GM23338 (cell line): ENCODE data around the gene IFI6.

Source experiments
- EZH2phosphoT487 ChIP-seq: fragments of 200-600 bp; sonication (generic); IDR thresholded peaks from one replicate; pipeline ENCODE4 v1.8.1; 2018; ENCODE audit warnings: antibody characterized with exemption; ENCODE audit not compliant: unreplicated experiment
- NANOG ChIP-seq: IDR thresholded peaks from 2 replicates; pipeline ENCODE4 v1.6.1; 2016; ENCODE audit warnings: antibody characterized with exemption, borderline replicate concordance
- POLR2AphosphoS5 ChIP-seq: IDR thresholded peaks from 2 replicates; pipeline ENCODE4 v1.6.1; 2016; ENCODE audit warnings: antibody characterized with exemption, low read depth
- TF ChIP-seq, protein P1 (sequence below), 2 experiments: fragments of 200-600 bp in 1 of 2; sonication (generic) in 1 of 2; conservative IDR thresholded peaks; 2 replicates each; pipeline versions ENCODE4 v1.5.1 to v1.6.1; 2016 to 2017; ENCODE audit warnings: antibody characterized with exemption in 2 of 2, low read depth in 2 of 2, mild to moderate bottlenecking in 2 of 2, moderate library complexity in 1 of 2
- TF ChIP-seq, protein P2 (sequence below): IDR thresholded peaks from one replicate; pipeline ENCODE4 v1.6.1; 2018; ENCODE audit warnings: antibody characterized with exemption; ENCODE audit not compliant: unreplicated experiment

DNA sequence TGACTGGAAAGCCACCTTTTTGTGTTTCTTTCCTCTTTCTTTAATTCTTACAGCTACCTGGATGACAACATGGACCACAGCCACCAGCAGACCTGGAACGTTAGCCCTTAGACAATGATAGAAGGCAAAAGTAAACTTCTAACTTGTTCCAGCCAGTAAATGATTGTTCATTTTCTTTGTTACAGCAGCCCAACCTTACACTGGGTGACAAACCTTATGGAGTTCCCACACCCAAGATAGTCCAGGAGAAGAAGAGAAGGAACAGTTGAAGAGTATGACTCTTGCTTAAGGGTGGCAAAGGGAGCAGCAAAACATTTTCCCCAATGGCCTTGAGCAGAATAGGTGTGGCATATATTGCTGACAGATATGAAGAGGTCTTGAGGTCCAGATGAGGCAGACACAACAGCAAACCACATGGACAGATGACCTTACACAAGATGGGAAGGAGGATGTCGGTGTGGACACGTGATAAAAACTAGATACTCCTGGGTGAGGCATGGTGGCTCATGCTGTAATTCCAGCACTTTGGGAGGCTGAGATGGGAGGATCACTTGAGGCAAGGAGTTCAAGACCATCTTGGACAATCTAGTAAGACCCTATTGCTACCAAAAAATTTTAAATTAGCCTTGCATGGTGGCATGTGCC, 42.0 kb upstream of the IFI6 start:
- TF ChIP-seq EZH2phosphoT487 (no peak), NANOG (no peak), POLR2AphosphoS5 (no peak)
- TF ChIP-seq, protein P1, sequence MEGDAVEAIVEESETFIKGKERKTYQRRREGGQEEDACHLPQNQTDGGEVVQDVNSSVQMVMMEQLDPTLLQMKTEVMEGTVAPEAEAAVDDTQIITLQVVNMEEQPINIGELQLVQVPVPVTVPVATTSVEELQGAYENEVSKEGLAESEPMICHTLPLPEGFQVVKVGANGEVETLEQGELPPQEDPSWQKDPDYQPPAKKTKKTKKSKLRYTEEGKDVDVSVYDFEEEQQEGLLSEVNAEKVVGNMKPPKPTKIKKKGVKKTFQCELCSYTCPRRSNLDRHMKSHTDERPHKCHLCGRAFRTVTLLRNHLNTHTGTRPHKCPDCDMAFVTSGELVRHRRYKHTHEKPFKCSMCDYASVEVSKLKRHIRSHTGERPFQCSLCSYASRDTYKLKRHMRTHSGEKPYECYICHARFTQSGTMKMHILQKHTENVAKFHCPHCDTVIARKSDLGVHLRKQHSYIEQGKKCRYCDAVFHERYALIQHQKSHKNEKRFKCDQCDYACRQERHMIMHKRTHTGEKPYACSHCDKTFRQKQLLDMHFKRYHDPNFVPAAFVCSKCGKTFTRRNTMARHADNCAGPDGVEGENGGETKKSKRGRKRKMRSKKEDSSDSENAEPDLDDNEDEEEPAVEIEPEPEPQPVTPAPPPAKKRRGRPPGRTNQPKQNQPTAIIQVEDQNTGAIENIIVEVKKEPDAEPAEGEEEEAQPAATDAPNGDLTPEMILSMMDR (conservative IDR thresholded peaks at IDR 0.05; ENCODE audit: low read depth in 2 of 2), result no peak
- TF ChIP-seq, protein P2, sequence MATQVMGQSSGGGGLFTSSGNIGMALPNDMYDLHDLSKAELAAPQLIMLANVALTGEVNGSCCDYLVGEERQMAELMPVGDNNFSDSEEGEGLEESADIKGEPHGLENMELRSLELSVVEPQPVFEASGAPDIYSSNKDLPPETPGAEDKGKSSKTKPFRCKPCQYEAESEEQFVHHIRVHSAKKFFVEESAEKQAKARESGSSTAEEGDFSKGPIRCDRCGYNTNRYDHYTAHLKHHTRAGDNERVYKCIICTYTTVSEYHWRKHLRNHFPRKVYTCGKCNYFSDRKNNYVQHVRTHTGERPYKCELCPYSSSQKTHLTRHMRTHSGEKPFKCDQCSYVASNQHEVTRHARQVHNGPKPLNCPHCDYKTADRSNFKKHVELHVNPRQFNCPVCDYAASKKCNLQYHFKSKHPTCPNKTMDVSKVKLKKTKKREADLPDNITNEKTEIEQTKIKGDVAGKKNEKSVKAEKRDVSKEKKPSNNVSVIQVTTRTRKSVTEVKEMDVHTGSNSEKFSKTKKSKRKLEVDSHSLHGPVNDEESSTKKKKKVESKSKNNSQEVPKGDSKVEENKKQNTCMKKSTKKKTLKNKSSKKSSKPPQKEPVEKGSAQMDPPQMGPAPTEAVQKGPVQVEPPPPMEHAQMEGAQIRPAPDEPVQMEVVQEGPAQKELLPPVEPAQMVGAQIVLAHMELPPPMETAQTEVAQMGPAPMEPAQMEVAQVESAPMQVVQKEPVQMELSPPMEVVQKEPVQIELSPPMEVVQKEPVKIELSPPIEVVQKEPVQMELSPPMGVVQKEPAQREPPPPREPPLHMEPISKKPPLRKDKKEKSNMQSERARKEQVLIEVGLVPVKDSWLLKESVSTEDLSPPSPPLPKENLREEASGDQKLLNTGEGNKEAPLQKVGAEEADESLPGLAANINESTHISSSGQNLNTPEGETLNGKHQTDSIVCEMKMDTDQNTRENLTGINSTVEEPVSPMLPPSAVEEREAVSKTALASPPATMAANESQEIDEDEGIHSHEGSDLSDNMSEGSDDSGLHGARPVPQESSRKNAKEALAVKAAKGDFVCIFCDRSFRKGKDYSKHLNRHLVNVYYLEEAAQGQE, result no peak
